ENCODE results near the gene PLPPR5.

GRCh38 chr1:98981917-98982513, 22.6 kb downstream of the PLPPR5 start:
- no peak for TF ChIP-seq POLR2AphosphoS5 (IDR thresholded peaks at IDR 0.05)
- TF ChIP-seq POLR2A (IDR thresholded peaks at IDR 0.05): no peak

Data from sigmoid colon (tissue), 4 donors.